ENCODE data around the gene VAMP8. TPM values are rescaled to one million over a fixed set of nuclear protein-coding genes. Genes with fewer than 3 reads are reported as not detected.

Gene VAMP8
- total and polyA plus RNA-seq, 4 donors = 29.2 to 140 (median 79.4) TPM

DNA sequence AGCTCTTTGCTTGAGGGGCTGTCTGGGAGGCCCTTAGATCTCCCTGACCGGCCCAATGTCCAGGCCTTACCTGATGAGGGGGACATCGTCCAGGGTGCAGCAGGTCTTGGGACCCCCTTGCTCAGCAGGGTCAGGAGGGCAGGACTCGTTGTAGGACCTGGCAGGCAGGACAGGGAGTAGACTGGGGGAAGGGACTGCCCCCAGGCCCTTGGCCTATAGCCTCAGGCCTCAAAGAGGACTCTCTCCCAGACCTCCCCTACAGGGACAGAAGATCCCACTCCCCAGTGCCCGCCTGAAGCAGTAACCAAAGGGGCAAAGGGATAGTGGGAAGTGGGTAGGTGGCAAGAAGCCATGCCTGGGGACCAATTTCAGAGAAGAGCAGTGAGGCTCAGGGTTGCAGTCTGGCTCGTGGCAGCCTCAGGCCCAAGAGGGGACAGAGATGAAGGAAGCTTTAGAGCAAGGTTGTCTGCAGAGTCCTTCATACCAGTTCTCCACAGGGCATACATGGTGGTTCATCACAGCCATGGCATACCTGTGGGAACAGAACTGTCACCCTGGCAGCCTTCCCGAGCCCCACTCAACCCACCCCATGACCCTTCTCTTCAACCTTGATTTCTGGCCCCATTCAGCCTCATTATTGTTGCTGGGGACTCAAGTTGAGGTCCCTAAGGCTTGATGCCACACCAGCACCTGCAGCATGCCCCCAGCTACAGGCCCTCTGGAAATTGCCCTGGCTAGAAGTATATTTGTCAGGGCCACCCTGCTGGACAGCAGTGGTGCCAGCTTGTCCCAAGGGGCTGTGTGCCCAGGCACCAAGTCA lies 23.8 kb downstream of the VAMP8 start:
- WGBS = 81% methylated on average over 6 of the region's 6 CpGs

DNA sequence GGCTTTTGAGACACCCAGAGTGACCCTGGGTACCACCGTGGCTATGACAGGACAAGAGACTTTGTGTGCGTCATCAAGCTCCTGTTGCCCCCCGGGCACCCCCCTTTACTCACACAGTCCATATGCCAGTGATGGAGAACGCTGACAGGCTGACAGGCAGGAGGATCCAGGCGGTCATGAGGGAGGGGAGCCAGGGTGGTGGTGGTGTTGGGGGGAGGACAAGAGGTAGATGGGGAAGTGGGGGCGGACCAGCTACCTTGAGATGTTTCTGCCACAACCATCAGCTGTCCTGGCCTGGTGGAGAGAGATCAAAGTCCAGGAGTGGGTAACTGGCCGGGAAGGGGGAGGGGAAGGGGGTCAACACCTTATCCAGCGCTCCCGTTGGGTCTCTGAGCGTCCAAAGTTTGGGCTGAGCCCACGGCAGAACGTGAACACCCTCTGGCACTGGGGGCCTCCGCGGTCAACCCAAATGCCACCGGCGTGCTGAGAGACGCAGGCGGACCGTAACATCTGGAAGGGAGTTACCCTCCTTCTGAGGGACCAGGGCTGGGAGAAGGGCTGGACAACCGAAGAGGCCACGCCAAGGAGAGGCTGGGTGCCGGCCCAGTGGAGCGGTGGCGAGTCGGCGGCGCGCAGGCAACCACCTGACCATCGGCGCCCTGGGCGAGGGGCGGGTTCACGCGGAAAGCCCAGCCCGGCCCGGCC lies 24.5 kb downstream of the VAMP8 start:
- no peaks in the 10 kb centered on the region for H3K27me3 ChIP-seq (ENCODE audit: control insufficient read depth in 4 of 4, insufficient read depth in 4 of 4, low read length in 3 of 4)
- H3K36me3 ChIP-seq (ENCODE audit: control insufficient read depth in 4 of 4, insufficient read depth in 3 of 4, low read depth in 1 of 4, low read length in 3 of 4) = peaks cover 3 to 16% (median 6%) of the 10 kb centered on the region in 4 donors
- peak overlapping the region; percentile 78 to 80 for H3K27ac ChIP-seq (ENCODE audit: low read depth in 1 of 2, low read length in 2 of 2)
- TF ChIP-seq HNF4A (conservative IDR thresholded peaks at IDR 0.05) (peak; percentile 74 to 80), YY1 (IDR thresholded peaks at IDR 0.05) (no peak), EGR1 (IDR thresholded peaks at IDR 0.05; ENCODE audit: low read depth in 2 of 2) (no peak), HNF4G (IDR thresholded peaks at IDR 0.05) (peak; percentile 49), FOXA2 (IDR thresholded peaks at IDR 0.05) (no peak), ZBTB33 (IDR thresholded peaks at IDR 0.05) (no peak), RXRA (IDR thresholded peaks at IDR 0.05) (peak in 1 of 2 donors; percentile 25), SP1 (IDR thresholded peaks at IDR 0.05) (peak; percentile 23)
- TF ChIP-seq, protein P1, sequence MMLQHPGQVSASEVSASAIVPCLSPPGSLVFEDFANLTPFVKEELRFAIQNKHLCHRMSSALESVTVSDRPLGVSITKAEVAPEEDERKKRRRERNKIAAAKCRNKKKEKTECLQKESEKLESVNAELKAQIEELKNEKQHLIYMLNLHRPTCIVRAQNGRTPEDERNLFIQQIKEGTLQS (IDR thresholded peaks at IDR 0.05) = no peak
- peaks cover 13 to 62% (median 52%) of the 10 kb centered on the region in 4 donors for H3K4me1 ChIP-seq (ENCODE audit: control insufficient read depth in 4 of 4, insufficient read depth in 4 of 4, low read length in 3 of 4)
- WGBS = 4% methylated on average over 36 of the region's 36 CpGs
- H3K9me3 ChIP-seq (ENCODE audit: control insufficient read depth in 4 of 4, low read length in 3 of 4) = no peaks in the 10 kb centered on the region
- DNase-seq (ENCODE audit: low spot score) = no peak
- H3K4me3 ChIP-seq (ENCODE audit: low read depth in 1 of 3, low read length in 3 of 3) = peak overlapping the region; percentile 77 to 88 (median 82)
- peak overlapping the region; percentile 8 to 67 for H3K9ac ChIP-seq (ENCODE audit: low read depth in 1 of 2, low read length in 2 of 2)

More for the DNA sequence above, 23.8 kb downstream of the VAMP8 start:
- Histone ChIP-seq H3K4me3 (ENCODE audit: low read depth in 1 of 3, low read length in 3 of 3) (peak overlapping the region; percentile 77 to 88 (median 82)), H3K27ac (ENCODE audit: low read depth in 1 of 2, low read length in 2 of 2) (peak overlapping the region; percentile 78 to 80), H3K9me3 (ENCODE audit: control insufficient read depth in 4 of 4, low read length in 3 of 4) (no peaks in the 10 kb centered on the region), H3K36me3 (ENCODE audit: control insufficient read depth in 4 of 4, insufficient read depth in 3 of 4, low read depth in 1 of 4, low read length in 3 of 4) (peaks cover 3 to 16% (median 6%) of the 10 kb centered on the region in 4 donors), H3K27me3 (ENCODE audit: control insufficient read depth in 4 of 4, insufficient read depth in 4 of 4, low read length in 3 of 4) (no peaks in the 10 kb centered on the region), H3K4me1 (ENCODE audit: control insufficient read depth in 4 of 4, insufficient read depth in 4 of 4, low read length in 3 of 4) (peaks cover 16 to 69% (median 59%) of the 10 kb centered on the region in 4 donors), H3K9ac (ENCODE audit: low read depth in 1 of 2, low read length in 2 of 2) (peak overlapping the region; percentile 8 to 67)
- DNase-seq (ENCODE audit: low spot score) = no peak
- TF ChIP-seq YY1 (IDR thresholded peaks at IDR 0.05) = no peak
- peak; percentile 72 for TF ChIP-seq REST (IDR thresholded peaks at IDR 0.05)
- no peak for TF ChIP-seq CTCF (IDR thresholded peaks at IDR 0.05; ENCODE audit: low read depth, low read length, missing input control)
- no peak for TF ChIP-seq TAF1 (conservative IDR thresholded peaks at IDR 0.05)
